ENCODE measurements around the gene EML4. TPM values are rescaled to one million over a fixed set of nuclear protein-coding genes. Genes with fewer than 3 reads are reported as not detected.
A peak's percentile ranks its signal among the peaks of the same experiment; 100 is the strongest.

Gene EML4
- total and polyA plus RNA-seq, 2 of the 13 experiments (the other 11 are each of a cell fraction or from before 2014, with no cell fraction given): 243 to 476 TPM

DNA sequence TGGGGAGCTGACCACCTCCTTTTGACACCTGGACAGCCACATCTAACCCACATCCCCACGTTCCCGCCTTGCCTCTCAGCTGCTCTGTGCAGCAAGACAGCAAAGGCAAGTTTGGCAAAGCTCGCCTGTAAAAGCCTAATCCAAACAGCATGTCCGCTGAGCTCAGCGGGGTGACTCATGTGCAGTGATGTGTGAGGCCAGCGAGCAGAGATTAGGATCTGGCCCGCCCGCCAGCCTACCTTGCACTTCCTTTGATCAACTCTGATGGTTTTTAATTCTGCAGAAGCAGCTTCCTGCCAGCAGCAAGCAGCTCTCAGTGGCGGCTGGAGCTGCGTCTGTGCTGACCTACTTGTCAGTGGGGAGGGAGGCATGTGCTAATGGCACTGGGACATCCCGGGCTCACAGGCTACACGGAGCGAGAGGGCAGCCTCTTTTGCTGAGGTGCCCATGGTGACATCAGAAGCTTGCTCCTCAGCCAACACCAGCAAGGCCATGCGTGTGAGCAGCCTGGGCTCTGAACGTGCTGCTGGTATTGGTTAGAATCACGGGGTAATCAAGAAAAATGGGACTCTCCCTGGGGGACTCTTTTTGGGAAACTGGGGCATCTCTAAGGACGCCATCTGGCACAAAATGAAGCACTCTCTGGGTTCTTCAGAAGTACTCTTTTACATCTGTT lies 36.0 kb upstream of the EML4 start (continued):
- TF ChIP-seq, protein P1, sequence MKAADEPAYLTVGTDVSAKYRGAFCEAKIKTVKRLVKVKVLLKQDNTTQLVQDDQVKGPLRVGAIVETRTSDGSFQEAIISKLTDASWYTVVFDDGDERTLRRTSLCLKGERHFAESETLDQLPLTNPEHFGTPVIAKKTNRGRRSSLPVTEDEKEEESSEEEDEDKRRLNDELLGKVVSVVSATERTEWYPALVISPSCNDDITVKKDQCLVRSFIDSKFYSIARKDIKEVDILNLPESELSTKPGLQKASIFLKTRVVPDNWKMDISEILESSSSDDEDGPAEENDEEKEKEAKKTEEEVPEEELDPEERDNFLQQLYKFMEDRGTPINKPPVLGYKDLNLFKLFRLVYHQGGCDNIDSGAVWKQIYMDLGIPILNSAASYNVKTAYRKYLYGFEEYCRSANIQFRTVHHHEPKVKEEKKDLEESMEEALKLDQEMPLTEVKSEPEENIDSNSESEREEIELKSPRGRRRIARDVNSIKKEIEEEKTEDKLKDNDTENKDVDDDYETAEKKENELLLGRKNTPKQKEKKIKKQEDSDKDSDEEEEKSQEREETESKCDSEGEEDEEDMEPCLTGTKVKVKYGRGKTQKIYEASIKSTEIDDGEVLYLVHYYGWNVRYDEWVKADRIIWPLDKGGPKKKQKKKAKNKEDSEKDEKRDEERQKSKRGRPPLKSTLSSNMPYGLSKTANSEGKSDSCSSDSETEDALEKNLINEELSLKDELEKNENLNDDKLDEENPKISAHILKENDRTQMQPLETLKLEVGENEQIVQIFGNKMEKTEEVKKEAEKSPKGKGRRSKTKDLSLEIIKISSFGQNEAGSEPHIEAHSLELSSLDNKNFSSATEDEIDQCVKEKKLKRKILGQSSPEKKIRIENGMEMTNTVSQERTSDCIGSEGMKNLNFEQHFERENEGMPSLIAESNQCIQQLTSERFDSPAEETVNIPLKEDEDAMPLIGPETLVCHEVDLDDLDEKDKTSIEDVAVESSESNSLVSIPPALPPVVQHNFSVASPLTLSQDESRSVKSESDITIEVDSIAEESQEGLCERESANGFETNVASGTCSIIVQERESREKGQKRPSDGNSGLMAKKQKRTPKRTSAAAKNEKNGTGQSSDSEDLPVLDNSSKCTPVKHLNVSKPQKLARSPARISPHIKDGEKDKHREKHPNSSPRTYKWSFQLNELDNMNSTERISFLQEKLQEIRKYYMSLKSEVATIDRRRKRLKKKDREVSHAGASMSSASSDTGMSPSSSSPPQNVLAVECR (CRISPR knock-in tag; IDR thresholded peaks at IDR 0.05; ENCODE audit: borderline replicate concordance): peak; percentile 77
- peak; percentile 94; the same call in 1 of the 2 replicates for TF ChIP-seq NKX3-1 (CRISPR knock-in tag; IDR thresholded peaks at IDR 0.05)
- peak; percentile 88; the same call in 1 of the 2 replicates for TF ChIP-seq ZNF607 (CRISPR knock-in tag; IDR thresholded peaks at IDR 0.05; ENCODE audit: borderline replicate concordance)
- TF ChIP-seq ZNF333 (CRISPR knock-in tag; IDR thresholded peaks at IDR 0.05; ENCODE audit: borderline replicate concordance): peak; percentile 53; the same call in 1 of the 2 replicates
- peak; percentile 98 for TF ChIP-seq POLR2G (IDR thresholded peaks at IDR 0.05; ENCODE audit: low read depth, low read length)
- peak; percentile 94 for TF ChIP-seq SRY (CRISPR knock-in tag; IDR thresholded peaks at IDR 0.05)
- TF ChIP-seq, protein P2, sequence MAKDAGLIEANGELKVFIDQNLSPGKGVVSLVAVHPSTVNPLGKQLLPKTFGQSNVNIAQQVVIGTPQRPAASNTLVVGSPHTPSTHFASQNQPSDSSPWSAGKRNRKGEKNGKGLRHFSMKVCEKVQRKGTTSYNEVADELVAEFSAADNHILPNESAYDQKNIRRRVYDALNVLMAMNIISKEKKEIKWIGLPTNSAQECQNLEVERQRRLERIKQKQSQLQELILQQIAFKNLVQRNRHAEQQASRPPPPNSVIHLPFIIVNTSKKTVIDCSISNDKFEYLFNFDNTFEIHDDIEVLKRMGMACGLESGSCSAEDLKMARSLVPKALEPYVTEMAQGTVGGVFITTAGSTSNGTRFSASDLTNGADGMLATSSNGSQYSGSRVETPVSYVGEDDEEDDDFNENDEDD (CRISPR knock-in tag; IDR thresholded peaks at IDR 0.05; ENCODE audit: borderline replicate concordance): peak; percentile 99
- TF ChIP-seq, protein P3, sequence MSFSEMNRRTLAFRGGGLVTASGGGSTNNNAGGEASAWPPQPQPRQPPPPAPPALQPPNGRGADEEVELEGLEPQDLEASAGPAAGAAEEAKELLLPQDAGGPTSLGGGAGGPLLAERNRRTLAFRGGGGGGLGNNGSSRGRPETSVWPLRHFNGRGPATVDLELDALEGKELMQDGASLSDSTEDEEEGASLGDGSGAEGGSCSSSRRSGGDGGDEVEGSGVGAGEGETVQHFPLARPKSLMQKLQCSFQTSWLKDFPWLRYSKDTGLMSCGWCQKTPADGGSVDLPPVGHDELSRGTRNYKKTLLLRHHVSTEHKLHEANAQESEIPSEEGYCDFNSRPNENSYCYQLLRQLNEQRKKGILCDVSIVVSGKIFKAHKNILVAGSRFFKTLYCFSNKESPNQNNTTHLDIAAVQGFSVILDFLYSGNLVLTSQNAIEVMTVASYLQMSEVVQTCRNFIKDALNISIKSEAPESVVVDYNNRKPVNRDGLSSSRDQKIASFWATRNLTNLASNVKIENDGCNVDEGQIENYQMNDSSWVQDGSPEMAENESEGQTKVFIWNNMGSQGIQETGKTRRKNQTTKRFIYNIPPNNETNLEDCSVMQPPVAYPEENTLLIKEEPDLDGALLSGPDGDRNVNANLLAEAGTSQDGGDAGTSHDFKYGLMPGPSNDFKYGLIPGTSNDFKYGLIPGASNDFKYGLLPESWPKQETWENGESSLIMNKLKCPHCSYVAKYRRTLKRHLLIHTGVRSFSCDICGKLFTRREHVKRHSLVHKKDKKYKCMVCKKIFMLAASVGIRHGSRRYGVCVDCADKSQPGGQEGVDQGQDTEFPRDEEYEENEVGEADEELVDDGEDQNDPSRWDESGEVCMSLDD (CRISPR knock-in tag; IDR thresholded peaks at IDR 0.05; ENCODE audit: borderline replicate concordance): peak; percentile 84; the same call in 1 of the 2 replicates
- peak; percentile 95 for TF ChIP-seq ZNF614 (CRISPR knock-in tag; IDR thresholded peaks at IDR 0.05; ENCODE audit: borderline replicate concordance)
- no peak; the same call in 1 of the 2 replicates for TF ChIP-seq RAD21 (CRISPR knock-in tag; IDR thresholded peaks at IDR 0.05)
- peak; percentile 90; the same call in 1 of the 2 replicates for TF ChIP-seq TSC22D2 (CRISPR knock-in tag; IDR thresholded peaks at IDR 0.05; ENCODE audit: borderline replicate concordance)
- TF ChIP-seq MAFK (conservative IDR thresholded peaks at IDR 0.05 in 1 of 2, IDR thresholded peaks at IDR 0.05 in 1 of 2; ENCODE audit: low read length in 2 of 2): peak; percentile 72 to 86
- TF ChIP-seq ZNF777 (CRISPR knock-in tag; IDR thresholded peaks at IDR 0.05): 0 out of 2 replicates have a peak, but pooled peaks have one; percentile 24
- TF ChIP-seq NRL (CRISPR knock-in tag; IDR thresholded peaks at IDR 0.05; ENCODE audit: borderline replicate concordance): peak; percentile 96
- TF ChIP-seq BORCS8-MEF2B (CRISPR knock-in tag; IDR thresholded peaks at IDR 0.05): peak; percentile 90
- TF ChIP-seq, protein P4, sequence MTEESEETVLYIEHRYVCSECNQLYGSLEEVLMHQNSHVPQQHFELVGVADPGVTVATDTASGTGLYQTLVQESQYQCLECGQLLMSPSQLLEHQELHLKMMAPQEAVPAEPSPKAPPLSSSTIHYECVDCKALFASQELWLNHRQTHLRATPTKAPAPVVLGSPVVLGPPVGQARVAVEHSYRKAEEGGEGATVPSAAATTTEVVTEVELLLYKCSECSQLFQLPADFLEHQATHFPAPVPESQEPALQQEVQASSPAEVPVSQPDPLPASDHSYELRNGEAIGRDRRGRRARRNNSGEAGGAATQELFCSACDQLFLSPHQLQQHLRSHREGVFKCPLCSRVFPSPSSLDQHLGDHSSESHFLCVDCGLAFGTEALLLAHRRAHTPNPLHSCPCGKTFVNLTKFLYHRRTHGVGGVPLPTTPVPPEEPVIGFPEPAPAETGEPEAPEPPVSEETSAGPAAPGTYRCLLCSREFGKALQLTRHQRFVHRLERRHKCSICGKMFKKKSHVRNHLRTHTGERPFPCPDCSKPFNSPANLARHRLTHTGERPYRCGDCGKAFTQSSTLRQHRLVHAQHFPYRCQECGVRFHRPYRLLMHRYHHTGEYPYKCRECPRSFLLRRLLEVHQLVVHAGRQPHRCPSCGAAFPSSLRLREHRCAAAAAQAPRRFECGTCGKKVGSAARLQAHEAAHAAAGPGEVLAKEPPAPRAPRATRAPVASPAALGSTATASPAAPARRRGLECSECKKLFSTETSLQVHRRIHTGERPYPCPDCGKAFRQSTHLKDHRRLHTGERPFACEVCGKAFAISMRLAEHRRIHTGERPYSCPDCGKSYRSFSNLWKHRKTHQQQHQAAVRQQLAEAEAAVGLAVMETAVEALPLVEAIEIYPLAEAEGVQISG (CRISPR knock-in tag; IDR thresholded peaks at IDR 0.05): peak; percentile 91

All from HepG2 (cell line).